Fibroblast of pulmonary artery (primary cell): Measurements from ENCODE around the gene CKAP2L.

ENCODE experiments used
- DNase-seq: peaks from one replicate; pipeline ENCODE4 v3.0.0-alpha.2; 2010; ENCODE audit warnings: low read depth
- H3K4me3 ChIP-seq: replicated peaks from 2 replicates; pipeline ENCODE4 v1.5.1; 2011; ENCODE audit warnings: low read depth, mild to moderate bottlenecking, control low read depth, low read length, moderate library complexity
- CTCF ChIP-seq: IDR thresholded peaks from 2 replicates; pipeline ENCODE4 v1.5.1; 2011; ENCODE audit warnings: mild to moderate bottlenecking, control low read depth, low read length, inconsistent platforms; ENCODE audit errors: missing control alignments

CKAP2L gene

DNA sequence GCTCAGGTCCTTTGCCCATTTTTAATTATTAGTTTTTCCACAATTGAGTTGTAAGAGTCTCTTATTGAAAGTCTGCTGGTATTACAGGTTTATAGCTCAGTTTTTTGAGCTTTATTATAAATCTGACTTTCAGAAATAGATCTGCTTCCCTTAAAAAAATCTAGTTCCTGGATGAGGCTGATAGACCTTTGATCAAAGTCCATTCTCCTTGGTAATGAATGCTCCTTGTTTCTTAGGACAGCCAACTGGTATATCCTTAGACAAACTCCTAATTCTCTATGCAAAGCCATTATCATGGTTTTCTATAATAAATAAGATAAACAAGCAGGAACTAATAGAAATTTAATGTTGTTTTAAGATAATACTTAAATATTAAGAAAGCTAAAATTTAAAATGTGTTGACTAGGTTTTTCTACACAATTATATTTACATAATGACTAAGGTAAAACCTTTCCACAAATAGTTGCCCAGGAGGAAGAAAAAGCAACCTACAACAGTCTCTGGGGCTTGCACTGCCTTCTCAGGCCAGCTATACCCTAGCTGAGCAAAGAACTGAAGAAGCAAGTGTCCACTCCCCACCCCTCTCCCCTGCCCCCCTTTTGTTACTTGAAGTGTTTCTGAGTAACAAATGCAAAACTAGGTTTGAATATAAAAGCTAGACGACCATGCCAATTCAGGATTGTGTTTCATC, 26.7 kb downstream of the CKAP2L start:
- no peak for TF ChIP-seq CTCF
- no peak overlapping the region for H3K4me3 ChIP-seq
- no peak for DNase-seq

DNA sequence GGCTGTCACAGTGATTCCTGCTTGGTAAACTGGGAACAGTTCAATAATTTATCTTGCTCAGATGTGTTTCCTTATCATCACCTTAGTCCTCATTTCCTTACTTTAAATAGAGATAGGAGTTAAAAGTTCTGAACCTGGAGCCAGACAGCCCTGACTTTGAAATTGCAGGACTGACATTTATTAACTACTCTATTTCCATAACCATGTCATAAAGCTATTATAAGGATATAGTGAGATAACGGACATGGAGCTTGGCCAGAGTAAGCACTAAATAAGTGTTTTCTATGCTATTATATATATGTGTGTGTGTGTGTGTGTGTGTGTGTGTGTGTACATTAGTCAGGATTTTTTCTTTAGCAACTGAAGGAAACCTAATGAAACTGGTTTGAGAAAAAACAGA, 30.5 kb downstream of the CKAP2L start:
- DNase-seq: no peak
- no peak overlapping the region for H3K4me3 ChIP-seq
- no peak for TF ChIP-seq CTCF

- no peak for DNase-seq
- TF ChIP-seq CTCF: no peak
- H3K4me3 ChIP-seq: no peak overlapping the region
These were observed 31.0 kb downstream of the CKAP2L start for GRCh38 chr2:112733456-112733855.

- no peak for DNase-seq
- TF ChIP-seq CTCF: no peak
These were observed 32.9 kb downstream of the CKAP2L start for GRCh38 chr2:112731479-112731878.

GRCh38 chr2:112730791-112731190, 33.6 kb downstream of the CKAP2L start:
- DNase-seq: no peak
- no peak overlapping the region for H3K4me3 ChIP-seq
- no peak for TF ChIP-seq CTCF

More at GRCh38 chr2:112731479-112731878, 32.9 kb downstream of the CKAP2L start:
- H3K4me3 ChIP-seq: no peak overlapping the region

DNA sequence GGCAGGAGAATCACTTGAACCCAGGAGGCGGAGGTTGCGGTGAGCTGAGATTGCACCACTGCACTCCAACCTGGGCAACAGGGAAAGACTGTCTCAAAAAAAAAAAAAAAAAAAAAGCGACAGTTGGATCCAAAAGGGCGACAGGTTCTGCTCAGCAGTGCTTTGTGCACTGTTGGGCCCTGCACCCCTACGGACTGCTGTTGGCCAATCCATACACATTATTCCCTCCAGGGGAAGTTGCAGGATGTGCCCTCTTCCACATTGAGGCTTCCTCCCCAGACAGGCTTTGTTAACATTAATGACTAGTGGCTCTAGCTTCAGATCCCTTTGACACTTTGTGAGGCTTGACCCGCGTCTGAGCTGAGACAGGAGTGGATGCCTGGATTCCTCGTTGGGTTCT, 34.2 kb downstream of the CKAP2L start:
- DNase-seq: no peak
- H3K4me3 ChIP-seq: no peak overlapping the region
- TF ChIP-seq CTCF: no peak
